KMS-11 (cell line): ENCODE measurements around the gene MYH1.

Experiments
- H2AFZ ChIP-seq: fragments of 200-600 bp; sonication (generic); 2 replicates; pipeline ENCODE4 v1.6.1; 2016; ENCODE audit warnings: antibody characterized with exemption, mixed run types, low read depth
- H3K27ac ChIP-seq: fragments of 200-600 bp; sonication (generic); 2 replicates; pipeline ENCODE4 v1.6.1; 2016; ENCODE audit warnings: mild to moderate bottlenecking, mixed run types
- H3K27me3 ChIP-seq: fragments of 200-600 bp; sonication (generic); 2 replicates; pipeline ENCODE4 v1.6.1; 2017; ENCODE audit warnings: mild to moderate bottlenecking, low read depth, mixed run types, moderate library complexity; ENCODE audit not compliant: insufficient read depth
- H3K36me3 ChIP-seq: fragments of 200-600 bp; sonication (generic); 2 replicates; pipeline ENCODE4 v1.6.1; 2017; ENCODE audit warnings: mild to moderate bottlenecking, mixed run types; ENCODE audit not compliant: insufficient read depth
- H3K4me1 ChIP-seq: fragments of 200-600 bp; sonication (generic); 2 replicates; pipeline ENCODE4 v1.6.1; 2016; ENCODE audit warnings: mild to moderate bottlenecking, low read depth, mixed run types; ENCODE audit not compliant: poor library complexity, severe bottlenecking
- H3K4me2 ChIP-seq: fragments of 200-600 bp; sonication (generic); 2 replicates; pipeline ENCODE4 v1.7.0; 2016; ENCODE audit warnings: mild to moderate bottlenecking, mixed run types
- H3K4me3 ChIP-seq: fragments of 200-600 bp; sonication (generic); IDR thresholded peaks from 2 replicates; pipeline ENCODE4 v1.6.1; 2017; ENCODE audit warnings: low read depth, low read length, mixed read lengths; ENCODE audit not compliant: insufficient read depth
- H3K79me2 ChIP-seq: fragments of 200-600 bp; sonication (generic); 2 replicates; pipeline ENCODE4 v1.6.1; 2016; ENCODE audit warnings: low read depth, mixed run types; ENCODE audit not compliant: insufficient read depth
- H3K9ac ChIP-seq: fragments of 200-600 bp; sonication (generic); 2 replicates; pipeline ENCODE4 v1.6.1; 2016; ENCODE audit warnings: mild to moderate bottlenecking, mixed run types
- H4K20me1 ChIP-seq: fragments of 200-600 bp; sonication (generic); 2 replicates; pipeline ENCODE4 v1.6.1; 2016; ENCODE audit warnings: mild to moderate bottlenecking, mixed run types; ENCODE audit not compliant: insufficient read depth
- CTCF ChIP-seq: fragments of 200-600 bp; sonication (generic); conservative IDR thresholded peaks from 2 replicates; pipeline ENCODE4 v1.6.1; 2017; ENCODE audit warnings: low read depth, mild to moderate bottlenecking, antibody characterized with exemption, low read length, moderate library complexity, mixed read lengths

The MYH1 gene

GRCh38 chr17:10499950-10500349 lies 18.4 kb downstream of the MYH1 start:
- Histone ChIP-seq H4K20me1 (no peaks in the 10 kb centered on the region), H3K27ac (no peak overlapping the region), H3K79me2 (no peaks in the 10 kb centered on the region), H2AFZ (no peak overlapping the region), H3K4me2 (no peak overlapping the region), H3K27me3 (no peaks in the 10 kb centered on the region), H3K4me3 (no peak overlapping the region), H3K9ac (no peak overlapping the region), H3K36me3 (no peaks in the 10 kb centered on the region), H3K4me1 (no peaks in the 10 kb centered on the region)
- TF ChIP-seq CTCF, result no peak

DNA sequence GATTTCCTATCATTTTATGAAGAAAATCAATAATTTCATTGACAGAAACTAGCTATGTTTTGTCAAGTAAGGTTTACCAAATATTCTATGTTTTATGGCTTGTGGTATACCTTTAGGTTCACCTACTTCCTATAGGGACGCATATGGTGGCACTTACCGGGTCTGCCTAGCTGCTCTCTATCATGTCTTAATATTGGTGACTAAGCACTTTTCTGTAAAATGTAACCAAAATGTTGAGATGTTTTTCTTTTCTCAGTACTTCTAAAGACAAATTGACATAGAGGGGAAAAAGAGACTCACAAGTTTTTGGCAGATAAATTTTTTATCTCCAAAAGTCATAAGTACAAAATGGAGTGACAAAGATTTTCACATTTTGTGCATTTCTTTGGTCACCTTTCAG lies 26.3 kb downstream of the MYH1 start:
- TF ChIP-seq CTCF, result no peak
- Histone ChIP-seq H3K4me3 (no peak overlapping the region), H3K4me1 (no peaks in the 10 kb centered on the region), H3K27me3 (no peaks in the 10 kb centered on the region), H3K79me2 (no peaks in the 10 kb centered on the region), H3K27ac (no peak overlapping the region), H3K9ac (no peak overlapping the region), H2AFZ (no peak overlapping the region), H3K36me3 (no peaks in the 10 kb centered on the region), H3K4me2 (no peak overlapping the region), H4K20me1 (no peaks in the 10 kb centered on the region)

DNA sequence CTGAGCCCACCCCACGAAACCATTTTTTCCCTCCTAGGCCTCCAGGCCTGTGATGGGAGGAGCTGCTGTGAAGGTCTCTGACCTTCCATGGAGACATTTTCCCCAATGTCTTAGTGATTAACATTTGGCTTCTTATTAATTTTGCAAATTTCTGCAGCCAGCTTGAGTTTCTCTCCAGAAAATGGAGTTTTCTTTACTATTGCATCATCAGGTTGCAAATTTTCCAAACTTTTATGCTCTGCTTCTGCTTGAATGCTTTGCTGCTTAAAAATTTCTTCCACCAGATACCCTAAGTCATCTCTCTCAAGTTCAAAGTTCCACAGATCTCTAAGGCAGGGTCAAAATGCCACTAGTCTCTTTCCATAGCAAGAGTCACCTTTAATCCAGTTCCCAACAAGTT lies 36.1 kb downstream of the MYH1 start:
- Histone ChIP-seq H3K36me3 (no peaks in the 10 kb centered on the region), H4K20me1 (no peaks in the 10 kb centered on the region), H3K79me2 (no peaks in the 10 kb centered on the region), H3K27me3 (no peaks in the 10 kb centered on the region), H3K9ac (no peak overlapping the region), H3K4me1 (no peaks in the 10 kb centered on the region), H3K27ac (no peak overlapping the region), H3K4me2 (no peak overlapping the region), H3K4me3 (no peak overlapping the region), H2AFZ (no peak overlapping the region)
- TF ChIP-seq CTCF, result no peak

GRCh38 chr17:10477701-10478100 lies 40.6 kb downstream of the MYH1 start:
- Histone ChIP-seq H3K27me3 (no peaks in the 10 kb centered on the region), H3K27ac (no peak overlapping the region), H3K4me3 (no peak overlapping the region), H3K9ac (no peak overlapping the region), H3K4me2 (no peak overlapping the region), H2AFZ (no peak overlapping the region), H3K36me3 (no peaks in the 10 kb centered on the region), H3K79me2 (no peaks in the 10 kb centered on the region), H3K4me1 (no peaks in the 10 kb centered on the region), H4K20me1 (no peaks in the 10 kb centered on the region)
- TF ChIP-seq CTCF, result no peak

DNA sequence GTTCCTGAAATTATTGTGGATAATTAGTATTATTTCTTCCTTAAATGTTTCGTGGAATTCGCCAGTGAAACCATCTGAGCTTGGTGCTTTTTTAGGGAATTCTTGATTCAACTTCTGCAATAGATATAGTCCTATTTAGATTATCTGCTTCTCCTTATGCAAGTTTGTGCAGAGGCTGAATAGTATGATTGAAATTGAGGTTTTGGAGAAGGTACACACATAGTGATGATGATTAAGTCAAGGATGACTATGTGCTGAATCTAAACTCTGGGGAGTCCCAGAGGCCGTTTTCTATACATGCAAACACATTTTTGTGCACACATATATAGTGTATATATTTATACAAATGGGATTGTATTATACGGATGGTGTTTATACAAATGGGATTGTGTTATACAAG lies 43.8 kb downstream of the MYH1 start:
- no peak for TF ChIP-seq CTCF
- H3K36me3 ChIP-seq, result no peaks in the 10 kb centered on the region
- H3K4me3 ChIP-seq, result no peak overlapping the region
- H2AFZ ChIP-seq, result no peak overlapping the region
- H3K79me2 ChIP-seq, result no peaks in the 10 kb centered on the region
- H3K4me2 ChIP-seq, result no peak overlapping the region
- H3K4me1 ChIP-seq, result no peaks in the 10 kb centered on the region
- H3K9ac ChIP-seq, result no peak overlapping the region
- no peak overlapping the region for H3K27ac ChIP-seq
- no peaks in the 10 kb centered on the region for H4K20me1 ChIP-seq
- H3K27me3 ChIP-seq, result no peaks in the 10 kb centered on the region
